ENCODE results near the gene FGF19. TPM values are rescaled to one million over a fixed set of nuclear protein-coding genes. Genes with fewer than 3 reads are reported as not detected.
"Not testable (repeated sequence)": the region's sequence is repeated elsewhere in the genome, so short reads cannot be mapped to it uniquely, and the experiment has no call there.

FGF19 gene
- total RNA-seq, 4 donors from 2014 or later, result not detected

- DNase-seq (ENCODE audit: low spot score), result no peak
- ATAC-seq (ENCODE audit: low FRiP score), result no peak
- no peak for TF ChIP-seq CTCF (IDR thresholded peaks at IDR 0.05)
Observed at GRCh38 chr11:69689484-69690319, 14.1 kb downstream of the FGF19 start.

GRCh38 chr11:69687969-69688771 is 15.7 kb downstream of the FGF19 start:
- not testable (repeated sequence) for ATAC-seq (ENCODE audit: low FRiP score); DNase-seq (ENCODE audit: low spot score)

GRCh38 chr11:69686856-69687255 is 17.0 kb downstream of the FGF19 start:
- ATAC-seq (ENCODE audit: low FRiP score) (no peak), DNase-seq (ENCODE audit: low spot score) (no peak)
- no peak for TF ChIP-seq CTCF (IDR thresholded peaks at IDR 0.05)

GRCh38 chr11:69686452-69686851 is 17.4 kb downstream of the FGF19 start:
- ATAC-seq (ENCODE audit: low FRiP score) (no peak), DNase-seq (ENCODE audit: low spot score) (no peak)
- no peak for TF ChIP-seq CTCF (IDR thresholded peaks at IDR 0.05)

GRCh38 chr11:69685348-69685747 is 18.5 kb downstream of the FGF19 start:
- no peak for DNase-seq (ENCODE audit: low spot score)
- no peak for ATAC-seq (ENCODE audit: low FRiP score)
- no peak for TF ChIP-seq CTCF (IDR thresholded peaks at IDR 0.05)

- no peak for TF ChIP-seq CTCF (IDR thresholded peaks at IDR 0.05)
- no peak for ATAC-seq (ENCODE audit: low FRiP score)
- no peak for DNase-seq (ENCODE audit: low spot score)
Observed at GRCh38 chr11:69684651-69685050, 19.2 kb downstream of the FGF19 start.

GRCh38 chr11:69683764-69684333 is 20.0 kb downstream of the FGF19 start:
- ATAC-seq (ENCODE audit: low FRiP score) (no peak), DNase-seq (ENCODE audit: low spot score) (no peak)
- TF ChIP-seq CTCF (IDR thresholded peaks at IDR 0.05), result no peak
